Endothelial cell of umbilical vein (primary cell): Measurements from ENCODE around the gene RELL1. TPM values are rescaled to one million over a fixed set of nuclear protein-coding genes. Genes with fewer than 3 reads are reported as not detected.

Experiments
- BruUV-seq: library from RNA; stranded (reverse); fragments of 400-500 nt; replicated peaks from 2 replicates; lab custom pipeline; 2021; lab: Mats Ljungman, UMichigan
- CTCF ChIA-PET: fragments of 300-600, 350-600 bp; sonication (Branson Sonifier 250); formaldehyde crosslinking; loops from one replicate; lab custom pipeline; 2021; ENCODE audit warnings: antibody characterized with exemption, inconsistent platforms; lab: Charles Lee
- POLR2A ChIA-PET: fragments of 300-600, 350-600 bp; sonication (Branson Sonifier 250); formaldehyde crosslinking; loops from one replicate; lab custom pipeline; 2021; ENCODE audit warnings: antibody characterized with exemption, inconsistent platforms; lab: Charles Lee
- DNase-seq: peaks from one replicate; pipeline ENCODE4 v3.0.0-alpha.2; 2011; ENCODE audit warnings: low read depth, low spot score
- FAIRE-seq: peaks from 2 replicates; lab custom pipeline; 2011; peaks lifted over from hg19 to GRCh38; lab: Jason Lieb, UNC
- H2AFZ ChIP-seq: 2 replicates; pipeline ENCODE4 v1.6.0; 2012; ENCODE audit warnings: low read depth, low read length, control low read depth, inconsistent platforms
- H3K27ac ChIP-seq: 2 replicates; pipeline ENCODE4 v1.5.1; 2011; ENCODE audit warnings: low read depth, mild to moderate bottlenecking, control low read depth, low read length, moderate library complexity; ENCODE audit not compliant: insufficient read depth
- H3K27me3 ChIP-seq, 2 experiments: 2 replicates each; pipeline versions ENCODE4 v1.6.0 to v1.6.1; 2011; ENCODE audit warnings: low read length in 2 of 2, mixed read lengths in 1 of 2; ENCODE audit not compliant: control insufficient read depth in 2 of 2, insufficient read depth in 2 of 2
- H3K36me3 ChIP-seq, 2 experiments: 2 replicates in 1 of 2; 3 replicates in 1 of 2; pipeline ENCODE4 v1.5.1; 2011; ENCODE audit warnings: low read length in 2 of 2, mild to moderate bottlenecking in 1 of 2, moderate library complexity in 1 of 2; ENCODE audit not compliant: control insufficient read depth in 2 of 2, insufficient read depth in 2 of 2; ENCODE audit errors: extremely low read depth in 1 of 2
- H3K4me1 ChIP-seq: 3 replicates; pipeline ENCODE4 v1.5.1; 2011; ENCODE audit warnings: mild to moderate bottlenecking, low read length; ENCODE audit not compliant: control insufficient read depth, insufficient read depth; ENCODE audit errors: extremely low read depth
- H3K4me2 ChIP-seq: 2 replicates; pipeline ENCODE4 v1.6.1; 2011; ENCODE audit warnings: low read length, control low read depth, mixed read lengths; ENCODE audit not compliant: insufficient read depth
- H3K4me3 ChIP-seq, 3 experiments: fragments of 200-600 bp in 1 of 3; sonication (generic), shearing (Covaris generic) in 1 of 3; replicated peaks in 1 of 3; 2 replicates each; pipeline ENCODE4 v1.5.1; 2011 to 2016; ENCODE audit warnings: control low read depth in 3 of 3, low read length in 3 of 3, mild to moderate bottlenecking in 2 of 3, inconsistent platforms in 1 of 3, low read depth in 1 of 3, moderate library complexity in 1 of 3; ENCODE audit not compliant: insufficient read depth in 1 of 3
- H3K79me2 ChIP-seq: 2 replicates; pipeline ENCODE4 v1.6.0; 2012; ENCODE audit warnings: low read length, inconsistent platforms; ENCODE audit not compliant: control insufficient read depth, insufficient read depth
- H3K9ac ChIP-seq: replicated peaks from 2 replicates; pipeline ENCODE3; 2011; ENCODE audit warnings: low read length, control low read depth; ENCODE audit not compliant: insufficient read depth; ENCODE audit errors: extremely low read depth
- H3K9me1 ChIP-seq: replicated peaks from 3 replicates; pipeline ENCODE4 v1.6.0; 2011; ENCODE audit warnings: mild to moderate bottlenecking, low read length; ENCODE audit not compliant: control insufficient read depth, insufficient read depth; ENCODE audit errors: extremely low read depth
- H3K9me3 ChIP-seq: replicated peaks from 2 replicates; pipeline ENCODE4 v1.5.1; 2012; ENCODE audit warnings: low read length, inconsistent platforms; ENCODE audit not compliant: control insufficient read depth, insufficient read depth
- H4K20me1 ChIP-seq: replicated peaks from 2 replicates; pipeline ENCODE3; 2011; ENCODE audit warnings: mild to moderate bottlenecking, low read length; ENCODE audit not compliant: control insufficient read depth, insufficient read depth; ENCODE audit errors: extremely low read depth
- CTCF ChIP-seq, 2 donors: IDR thresholded peaks; 1 replicate in 1 of 2; 2 replicates in 1 of 2; pipeline ENCODE4 v1.5.1; 2011; ENCODE audit warnings: low read length in 2 of 2, mild to moderate bottlenecking in 2 of 2, moderate library complexity in 2 of 2, control low read depth in 1 of 2, inconsistent platforms in 1 of 2, low read depth in 1 of 2; ENCODE audit not compliant: insufficient read depth in 1 of 2; ENCODE audit errors: extremely low read depth in 1 of 2
- EZH2 ChIP-seq: IDR thresholded peaks from 2 replicates; pipeline ENCODE4 v1.6.1; 2012; ENCODE audit warnings: borderline replicate concordance, low read depth, mild to moderate bottlenecking, moderate library complexity, low read length, inconsistent platforms; ENCODE audit not compliant: severe bottlenecking
- FOS ChIP-seq: IDR thresholded peaks from 2 replicates; pipeline ENCODE4 v1.6.1; 2011; ENCODE audit warnings: mild to moderate bottlenecking, low read length, moderate library complexity, borderline replicate concordance; ENCODE audit not compliant: insufficient read depth
- MYC ChIP-seq: IDR thresholded peaks from one replicate; pipeline ENCODE4 v1.6.1; 2011; ENCODE audit warnings: mild to moderate bottlenecking, low read depth, low read length
- POLR2A ChIP-seq: IDR thresholded peaks from 2 replicates; pipeline ENCODE4 v1.6.1; 2012; ENCODE audit warnings: low read depth, mild to moderate bottlenecking, control low read depth, low read length
- POLR2AphosphoS5 ChIP-seq: IDR thresholded peaks from 2 replicates; pipeline ENCODE4 v1.6.1; 2012; ENCODE audit warnings: low read depth, mild to moderate bottlenecking, control low read depth, low read length, moderate library complexity; ENCODE audit not compliant: insufficient read depth
- dilution Hi-C: fragments of 300-500 bp; cut with MboI; formaldehyde crosslinking; loops from one replicate; pipeline ENCODE4 v1.15.0; 2019; ENCODE audit warnings: low sequenced_read_pairs; ENCODE audit not compliant: extremely low pct_ligation_motif_present
- intact Hi-C: fragments of 100-400 bp; cut with micrococcal nuclease; formaldehyde crosslinking; loops from one replicate; pipeline ENCODE4 v1.10.0; 2022
- polyA plus RNA-seq, 4 experiments: library from polyadenylated mRNA; depleted of rRNA in 3 of 4; stranded (reverse) in 3 of 4; unstranded in 1 of 4; fragments of >200 nt; gene quantifications; 2 replicates each; pipeline versions ENCODE4 v1.2.1 to v1.2.3, GENCODE V29; 2011 to 2012; ENCODE audit warnings: missing spikeins in 1 of 4
- total RNA-seq: library from RNA; stranded (reverse); gene quantifications from 2 replicates; pipeline ENCODE4 v1.2.3, GENCODE V29; 2021
- TF ChIP-seq, protein P1 (sequence below): IDR thresholded peaks from 2 replicates; pipeline ENCODE4 v1.6.1; 2011; ENCODE audit not compliant: insufficient read depth, insufficient read length

RELL1 gene
- total and polyA plus RNA-seq, 2 donors (not counting 3 experiments of a cell fraction or from before 2014, with no cell fraction given): 20.8 to 91.7 TPM

DNA sequence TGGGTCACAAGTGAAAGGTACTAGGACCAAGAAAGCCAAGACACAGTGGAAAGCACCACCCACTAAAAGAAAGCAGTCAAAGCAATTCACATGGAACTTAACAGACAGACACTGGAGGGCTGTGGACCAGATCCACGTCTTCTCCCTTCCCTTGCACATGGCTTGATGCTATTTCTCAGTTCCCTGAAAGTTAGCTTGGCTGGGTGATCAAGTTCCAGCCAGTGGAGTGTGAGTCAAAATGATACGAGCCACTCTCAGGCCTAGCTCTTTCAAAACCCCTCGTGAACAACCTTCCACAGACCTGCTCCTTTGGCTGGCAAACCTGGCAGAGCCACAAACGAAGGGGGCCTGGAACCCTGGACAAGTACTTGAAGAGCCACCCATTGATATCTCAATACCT lies 52.0 kb downstream of the RELL1 start:
- Histone ChIP-seq H3K9ac (no peak overlapping the region), H3K9me1 (no peaks in the 10 kb centered on the region), H3K4me1 (peaks cover 2% of the 10 kb centered on the region), H3K4me3 (no peak overlapping the region), H3K27ac (no peak overlapping the region), H3K79me2 (peaks cover 6% of the 10 kb centered on the region), H3K27me3 (no peaks in the 10 kb centered on the region), H3K4me2 (no peak overlapping the region), H3K36me3 (peaks cover 15 to 39% of the 10 kb centered on the region in 2 experiments), H4K20me1 (no peaks in the 10 kb centered on the region), H2AFZ (no peak overlapping the region), H3K9me3 (no peaks in the 10 kb centered on the region)
- ChIA-PET POLR2A (no interaction called here), CTCF (no interaction called here)
- dilution Hi-C loops (no loop called here), intact Hi-C loops (no loop called here)
- no peak for DNase-seq
- FAIRE-seq: no peak
- BruUV-seq: no TSS peak
- no peak for TF ChIP-seq POLR2AphosphoS5
- no peak for TF ChIP-seq MYC
- TF ChIP-seq, protein P1, sequence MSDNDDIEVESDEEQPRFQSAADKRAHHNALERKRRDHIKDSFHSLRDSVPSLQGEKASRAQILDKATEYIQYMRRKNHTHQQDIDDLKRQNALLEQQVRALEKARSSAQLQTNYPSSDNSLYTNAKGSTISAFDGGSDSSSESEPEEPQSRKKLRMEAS: no peak
- TF ChIP-seq FOS: no peak
- no peak for TF ChIP-seq POLR2A
- TF ChIP-seq EZH2: no peak

DNA sequence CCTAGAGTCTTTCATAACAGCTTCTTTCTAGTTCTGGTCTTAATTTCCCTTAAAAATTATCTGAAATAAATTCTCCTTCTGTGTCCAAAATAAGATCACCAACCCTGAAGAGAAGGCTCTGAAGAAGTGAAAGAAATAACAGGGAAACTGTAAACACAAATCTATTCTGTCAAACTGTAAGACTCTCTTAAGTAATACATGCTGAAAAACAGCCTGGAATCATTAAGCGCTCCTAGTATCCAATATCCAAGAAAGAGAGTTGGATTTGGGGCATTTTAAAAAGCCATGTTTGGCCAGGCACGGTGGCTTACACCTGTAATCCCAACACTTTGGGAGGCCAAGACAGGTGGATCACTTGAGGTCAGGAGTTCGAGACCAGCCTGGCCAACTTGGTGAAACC lies 53.3 kb downstream of the RELL1 start:
- no peaks in the 10 kb centered on the region for H3K27me3 ChIP-seq
- H3K4me2 ChIP-seq: no peak overlapping the region
- H4K20me1 ChIP-seq: no peaks in the 10 kb centered on the region
- H3K27ac ChIP-seq: no peak overlapping the region
- peaks cover 13% of the 10 kb centered on the region for H3K79me2 ChIP-seq
- intact Hi-C loops (no loop called here), dilution Hi-C loops (no loop called here)
- BruUV-seq: no TSS peak
- H3K4me3 ChIP-seq: no peak overlapping the region
- TF ChIP-seq CTCF (IDR thresholded peaks at IDR 0.05; ENCODE audit: extremely low read depth in 1 of 2, insufficient read depth in 1 of 2, low read depth in 1 of 2, low read length in 2 of 2) (no peak), FOS (no peak), POLR2A (no peak), MYC (no peak)
- H3K36me3 ChIP-seq: peaks cover 19 to 39% of the 10 kb centered on the region in 2 experiments
- ChIA-PET CTCF (interaction anchor here (0.6 kb wide), 1 partner anchor 63 kb away, joined by 3 read pairs; no protein-coding TSS in a partner anchor), POLR2A (no interaction called here)
- H3K4me1 ChIP-seq: peaks cover 2% of the 10 kb centered on the region
- H3K9ac ChIP-seq: no peak overlapping the region
- no peaks in the 10 kb centered on the region for H3K9me3 ChIP-seq
- no peak for DNase-seq
- no peaks in the 10 kb centered on the region for H3K9me1 ChIP-seq
- FAIRE-seq: no peak
- H2AFZ ChIP-seq: no peak overlapping the region
